IPS-NIHi11 (cell line): ENCODE measurements around the gene CWH43.
"Not testable (repeated sequence)": the region's sequence is repeated elsewhere in the genome, so short reads cannot be mapped to it uniquely, and the experiment has no call there.

Source experiments
- DNase-seq: peaks from one replicate; pipeline ENCODE4 v3.0.0; 2012; ENCODE audit warnings: mixed read lengths, low spot score

Gene CWH43

DNA sequence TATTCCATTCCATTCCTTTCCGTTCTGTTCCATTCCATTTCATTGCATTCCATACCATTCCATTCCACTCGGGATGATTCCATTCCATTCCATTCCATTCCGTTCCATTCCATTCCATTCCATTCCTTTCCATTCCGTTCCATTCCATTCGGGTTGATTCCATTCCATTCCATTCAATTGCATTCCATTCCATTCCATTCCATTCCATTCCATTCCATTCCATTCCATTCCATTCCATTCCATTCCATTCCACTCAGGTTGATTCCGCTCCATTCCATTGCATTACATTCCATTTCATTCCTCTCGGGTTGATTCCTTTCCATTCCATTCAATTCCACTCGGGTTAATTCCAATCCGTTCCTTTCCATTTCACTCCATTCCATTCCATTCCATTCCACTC, 111.0 kb downstream of the CWH43 start:
- DNase-seq, result not testable (repeated sequence)

DNA sequence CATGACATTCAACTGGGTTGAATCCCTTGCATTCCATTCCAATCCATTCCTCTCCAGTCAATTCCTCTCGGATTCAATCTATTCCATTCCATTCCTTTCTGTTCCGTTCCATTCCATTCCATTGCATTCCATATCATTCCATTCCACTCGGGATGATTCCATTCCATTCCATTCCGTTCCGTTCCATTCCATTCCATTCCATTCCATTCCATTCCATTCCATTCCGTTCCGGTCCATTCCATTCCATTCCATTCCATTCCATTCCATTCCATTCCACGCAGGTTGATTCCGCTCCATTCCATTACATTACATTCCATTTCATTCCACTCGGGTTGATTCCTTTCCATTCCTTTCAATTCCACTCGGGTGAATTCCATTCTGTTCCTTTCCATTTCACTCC, 111.4 kb downstream of the CWH43 start:
- DNase-seq, result not testable (repeated sequence)

- not testable (repeated sequence) for DNase-seq
Observed at GRCh38 chr4:49098034-49098759, 112.1 kb downstream of the CWH43 start.

DNA sequence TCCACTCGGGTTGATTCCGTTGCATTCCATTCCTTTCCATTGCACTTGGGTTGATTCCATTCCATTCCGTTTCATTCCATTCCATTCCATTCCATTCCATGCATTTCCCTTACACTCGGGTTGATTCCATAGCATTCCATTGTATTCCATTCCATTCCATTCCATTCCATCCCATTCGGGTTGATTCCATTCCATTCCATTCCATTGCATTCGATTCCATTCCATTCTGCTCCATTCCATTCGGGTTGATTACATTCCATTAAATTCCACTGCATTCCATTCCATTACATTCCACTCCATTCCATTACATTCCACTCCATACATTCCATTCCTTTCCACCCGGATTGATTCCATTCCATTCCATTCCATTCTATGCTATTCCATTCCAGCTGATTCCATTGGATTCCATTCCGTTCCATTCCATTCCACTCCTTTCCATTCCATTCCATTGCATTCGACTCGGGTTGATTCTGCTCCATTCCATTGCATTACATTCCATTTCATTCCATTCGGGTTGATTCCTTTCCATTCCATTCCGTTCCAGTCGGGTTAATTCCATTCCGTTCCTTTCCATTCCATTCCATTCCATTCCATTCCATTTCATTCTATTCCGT, 113.9 kb downstream of the CWH43 start:
- DNase-seq, result not testable (repeated sequence)

GRCh38 chr4:49102344-49102898, 116.3 kb downstream of the CWH43 start:
- not testable (repeated sequence) for DNase-seq

DNA sequence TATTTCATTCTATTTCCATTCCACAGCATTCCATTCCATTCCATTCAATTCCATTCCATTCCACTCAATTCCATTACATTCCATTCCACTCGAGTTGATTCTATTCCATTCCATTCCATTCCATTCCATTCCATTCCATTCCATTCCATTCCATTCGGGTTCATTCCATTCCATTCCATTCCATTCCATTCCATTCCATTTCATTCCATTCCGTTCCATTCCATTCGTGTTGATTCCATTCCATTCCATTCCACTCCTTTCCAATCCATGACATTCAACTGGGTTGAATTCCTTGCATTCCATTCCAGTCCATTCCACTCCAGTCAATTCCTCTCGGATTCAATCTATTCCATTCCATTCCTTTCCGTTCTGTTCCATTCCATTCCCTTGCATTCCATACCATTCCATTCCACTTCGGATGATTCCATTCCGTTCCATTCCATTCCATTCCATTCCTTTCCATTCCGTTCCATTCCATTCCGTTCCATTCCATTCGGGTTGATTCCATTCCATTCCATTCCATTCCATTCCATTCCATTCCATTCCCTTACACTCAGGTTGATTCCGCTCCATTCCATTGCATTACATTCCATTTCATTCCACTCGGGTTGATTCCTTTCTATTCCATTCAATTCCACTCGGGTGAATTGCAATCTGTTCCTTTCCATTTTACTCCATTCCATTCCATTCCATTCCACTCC, 117.5 kb downstream of the CWH43 start:
- not testable (repeated sequence) for DNase-seq

DNA sequence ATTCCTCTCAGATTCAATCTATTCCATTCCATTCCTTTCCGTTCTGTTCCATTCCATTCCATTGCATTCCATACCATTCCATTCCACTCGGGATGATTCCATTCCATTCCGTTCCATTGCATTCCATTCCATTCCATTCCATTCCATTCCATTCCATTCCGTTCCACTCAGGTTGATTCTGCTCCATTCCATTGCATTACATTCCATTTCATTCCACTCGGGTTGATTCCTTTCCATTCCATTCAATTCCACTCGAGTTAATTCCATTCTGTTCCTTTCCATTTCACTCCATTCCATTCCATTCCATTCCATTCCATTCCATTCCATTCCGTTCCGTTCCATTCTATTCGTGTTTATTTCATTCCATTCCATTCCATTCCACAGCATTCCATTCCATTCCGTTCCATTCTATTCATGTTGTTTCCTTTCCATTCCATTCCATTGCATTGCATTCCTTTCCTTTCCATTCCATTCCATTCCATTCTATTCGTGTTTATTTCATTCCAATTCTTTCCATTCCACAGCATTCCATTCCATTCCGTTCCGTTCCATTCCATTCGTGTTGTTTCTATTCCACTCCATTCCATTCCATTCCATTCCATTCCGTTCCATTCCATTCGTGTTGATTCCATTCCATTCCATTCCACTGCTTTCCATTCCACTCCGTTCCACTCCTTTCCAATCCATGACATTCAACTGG, 118.3 kb downstream of the CWH43 start:
- not testable (repeated sequence) for DNase-seq

- not testable (repeated sequence) for DNase-seq
Observed at GRCh38 chr4:49105248-49105904, 119.3 kb downstream of the CWH43 start.

- not testable (repeated sequence) for DNase-seq
Observed at GRCh38 chr4:49107262-49107661, 121.2 kb downstream of the CWH43 start.

DNA sequence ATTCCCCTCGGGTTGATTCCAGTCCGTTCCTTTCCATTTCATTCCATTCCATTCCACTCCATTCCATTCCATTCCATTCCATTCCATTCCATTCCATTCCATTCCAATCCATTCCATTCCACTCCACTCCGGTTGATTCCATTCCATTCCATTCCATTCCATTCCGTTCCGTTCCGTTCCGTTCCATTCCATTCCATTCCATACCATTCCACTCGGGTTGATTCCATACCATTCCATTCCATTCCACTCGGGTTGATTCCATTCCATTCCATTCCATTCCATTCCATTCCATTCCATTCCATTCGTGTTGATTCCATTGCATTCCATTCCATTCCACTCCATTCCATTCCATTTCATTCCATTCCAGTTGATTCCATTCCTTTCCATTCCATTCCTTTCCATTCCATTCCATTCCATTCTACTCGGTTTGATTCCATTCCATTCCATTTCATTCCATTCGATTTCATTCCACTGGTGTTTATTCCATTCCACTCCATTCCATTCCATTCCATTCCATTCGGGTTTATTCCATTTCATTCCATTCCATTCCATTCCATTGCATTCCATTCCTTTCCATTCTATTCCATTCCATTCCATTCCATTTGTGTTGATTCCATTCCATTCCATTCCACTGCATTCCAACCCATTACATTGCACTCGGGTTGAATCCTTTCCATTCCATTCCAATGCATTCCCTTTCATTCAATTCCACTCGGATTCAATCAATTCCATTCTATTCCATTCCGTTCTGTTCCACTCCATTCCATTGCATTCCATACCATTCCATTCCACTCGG, 122.3 kb downstream of the CWH43 start:
- not testable (repeated sequence) for DNase-seq

DNA sequence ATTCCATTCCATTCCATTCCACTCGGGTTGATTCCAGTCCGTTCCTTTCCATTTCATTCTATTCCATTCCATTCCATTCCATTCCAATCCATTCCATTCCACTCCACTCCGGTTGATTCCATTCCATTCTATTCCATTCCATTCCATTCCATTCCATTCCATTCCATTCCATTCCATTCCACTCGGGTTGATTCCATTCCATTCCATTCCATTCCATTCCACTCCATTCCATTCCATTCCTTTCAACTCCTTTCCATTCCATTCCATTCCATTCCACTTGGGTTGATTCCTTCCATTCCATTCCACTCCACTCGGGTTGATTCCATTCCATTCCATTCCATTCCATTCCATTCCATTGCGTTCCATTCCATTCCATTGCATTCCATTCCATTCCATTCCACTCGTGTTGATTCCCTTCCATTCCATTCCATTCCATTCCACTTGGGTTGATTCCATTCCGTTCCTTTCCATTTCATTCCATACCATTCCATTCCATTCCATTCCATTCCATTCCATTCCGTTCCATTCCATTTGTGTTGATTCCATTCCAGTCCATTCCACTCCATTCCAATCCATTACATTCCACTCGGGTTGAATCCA, 123.6 kb downstream of the CWH43 start:
- DNase-seq, result not testable (repeated sequence)

DNA sequence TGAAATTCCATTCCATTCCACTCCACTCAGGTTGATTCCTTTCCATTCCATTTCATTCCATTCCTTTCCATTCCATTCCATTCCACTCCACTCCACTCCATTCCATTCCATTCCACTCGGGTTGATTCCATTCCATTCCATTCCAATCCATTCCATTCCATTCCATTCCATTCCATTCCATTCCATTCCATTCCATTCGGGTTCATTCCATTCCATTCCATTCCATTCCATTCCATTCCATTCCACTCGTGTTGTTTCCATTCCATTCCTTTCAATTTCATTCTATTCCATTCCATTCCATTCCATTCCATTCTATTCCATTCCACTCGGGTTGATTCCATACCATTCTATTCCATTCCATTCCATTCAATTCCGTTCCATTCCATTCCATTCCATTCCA, 124.5 kb downstream of the CWH43 start:
- not testable (repeated sequence) for DNase-seq
